HG03175 (cell line): Measurements from ENCODE around the gene IL12B.

Experiments
- ATAC-seq: cut with Tn5 transposase; IDR thresholded peaks from one replicate; pipeline ENCODE4 v1.9.1; 2021; ENCODE audit warnings: mild to moderate bottlenecking, moderate library complexity; ENCODE audit not compliant: unreplicated experiment

IL12B gene

DNA sequence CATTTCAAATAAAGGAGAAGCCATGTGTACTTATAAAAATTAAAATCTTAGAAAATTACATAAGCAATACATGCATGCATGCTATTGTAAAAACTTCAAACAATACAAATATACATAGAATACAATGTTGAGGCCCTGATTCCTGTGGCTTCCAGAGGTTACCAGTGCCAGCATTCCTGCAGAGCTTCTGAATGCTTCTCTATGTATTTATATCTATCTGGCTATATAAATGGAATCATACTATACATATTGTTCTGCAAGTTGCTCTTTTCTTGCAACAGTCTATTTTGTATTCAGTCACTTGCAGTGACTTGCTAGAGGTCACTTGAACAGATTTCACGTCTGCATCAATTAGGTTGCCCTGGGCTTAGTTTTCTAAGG is 3.2 kb upstream of the IL12B start:
- ATAC-seq: no peak

- peak; percentile 40 for ATAC-seq
Observed at GRCh38 chr5:159332800-159333544, 2.7 kb upstream of the IL12B start.

- peak; percentile 69 for ATAC-seq
Observed at GRCh38 chr5:159331093-159331973, 1.0 kb upstream of the IL12B start.

DNA sequence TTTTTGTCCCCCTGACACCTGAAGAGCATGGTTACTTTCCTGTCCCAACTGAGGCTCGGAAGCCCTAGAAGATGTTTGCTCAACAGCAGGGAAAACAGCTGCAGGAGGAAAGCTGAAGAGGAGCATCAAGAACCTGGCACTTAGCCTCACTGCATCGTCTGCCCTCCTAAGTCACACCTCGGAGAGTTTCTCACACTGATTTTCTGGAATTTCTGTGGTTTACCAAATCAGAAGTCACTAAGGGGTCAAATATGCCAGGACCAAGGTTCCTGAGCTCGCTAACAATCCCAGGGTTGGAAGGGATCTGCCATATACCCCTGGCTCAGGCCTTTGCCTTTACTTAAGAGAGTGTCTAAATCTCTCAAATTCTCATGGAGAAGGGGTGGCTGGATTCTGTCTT is 5.3 kb downstream of the IL12B start:
- ATAC-seq: no peak

DNA sequence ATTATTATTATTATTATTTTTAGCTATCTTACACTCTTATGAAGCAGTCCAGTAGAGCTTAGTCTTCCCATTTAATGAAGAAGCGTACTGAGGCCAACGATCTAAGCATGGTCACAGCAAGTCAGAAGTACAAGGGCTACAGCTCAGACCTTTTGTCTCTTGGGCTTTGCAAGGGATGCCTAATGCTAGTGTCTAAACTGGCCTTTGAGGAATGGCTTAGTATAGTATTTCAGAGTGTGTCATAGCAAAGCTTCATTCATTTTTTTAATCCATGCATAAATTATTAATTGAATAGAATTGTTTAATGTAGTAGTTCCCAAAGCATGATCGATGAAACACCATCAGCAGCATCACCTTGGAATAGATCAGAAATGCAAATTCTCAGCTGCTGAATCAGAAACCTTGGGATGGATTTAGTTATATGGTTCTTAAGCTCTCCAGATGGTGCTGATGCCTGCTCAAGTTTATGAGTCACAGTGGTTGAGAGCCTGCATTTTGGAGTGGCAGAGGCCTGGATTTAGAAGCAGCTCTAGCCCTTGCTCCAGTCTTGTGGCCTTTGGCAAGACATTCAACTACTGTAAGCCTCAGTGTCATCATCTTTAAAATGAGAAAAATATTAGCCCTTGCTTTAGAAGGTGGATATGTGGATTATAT is 6.1 kb downstream of the IL12B start:
- no peak for ATAC-seq

- peak; percentile 78 for ATAC-seq
Observed at GRCh38 chr5:159322180-159322579, 8.1 kb downstream of the IL12B start.

DNA sequence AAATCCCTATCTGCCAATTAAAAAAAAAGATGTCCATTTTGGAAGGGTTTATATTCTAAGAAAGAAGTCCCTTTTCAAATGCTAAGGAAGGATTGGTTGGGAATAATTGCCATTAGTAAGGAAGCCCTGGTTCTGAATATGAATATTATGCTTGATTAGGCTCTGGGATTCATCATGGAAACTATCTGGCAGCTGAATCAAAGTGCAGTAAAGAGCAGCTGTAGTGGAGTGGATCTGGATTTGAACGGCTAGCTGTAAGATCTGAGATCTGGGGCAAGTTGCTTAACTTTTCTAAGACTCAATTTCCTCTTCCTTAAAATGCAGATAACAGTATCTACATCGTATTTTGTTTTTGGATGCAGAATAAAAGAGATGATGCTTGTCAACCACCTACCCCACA is 10.5 kb downstream of the IL12B start:
- ATAC-seq: no peak

- no peak for ATAC-seq
Observed at GRCh38 chr5:159319363-159319762, 10.9 kb downstream of the IL12B start.

DNA sequence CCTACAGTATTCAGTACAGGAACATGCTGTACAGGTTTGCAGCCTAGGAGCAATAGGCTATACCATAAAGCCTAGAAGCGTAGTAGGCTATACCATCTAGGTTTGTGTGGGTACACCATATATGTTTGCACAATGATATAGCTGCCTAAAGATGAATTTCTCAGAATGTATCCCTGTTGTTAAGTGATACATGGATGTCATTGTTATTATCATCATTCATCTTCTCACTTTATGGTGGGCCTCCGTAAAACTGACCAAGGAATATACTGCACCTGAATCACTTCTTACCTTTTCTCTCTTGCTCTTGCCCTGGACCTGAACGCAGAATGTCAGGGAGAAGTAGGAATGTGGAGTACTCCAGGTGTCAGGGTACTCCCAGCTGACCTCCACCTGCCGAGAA is 11.8 kb downstream of the IL12B start:
- ATAC-seq: no peak

DNA sequence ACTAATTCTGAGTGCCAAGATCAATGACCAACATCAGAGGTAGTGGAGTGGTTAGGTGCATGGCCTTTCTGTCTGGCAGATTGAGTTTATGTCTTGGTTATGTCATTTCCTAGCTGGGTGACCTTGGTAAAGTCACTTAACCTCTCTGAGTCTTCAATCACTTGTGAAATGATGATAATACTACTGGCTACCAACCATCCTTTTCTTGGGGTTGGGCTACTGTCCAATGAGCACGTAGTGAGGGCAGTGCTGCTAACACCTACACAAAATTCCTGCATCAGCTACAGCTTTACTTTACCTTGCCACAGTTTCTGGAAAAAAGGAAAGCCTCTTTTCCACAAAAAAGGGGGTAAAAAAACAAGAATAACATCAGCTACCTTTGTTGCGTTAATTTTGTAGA is 12.4 kb downstream of the IL12B start:
- no peak for ATAC-seq

DNA sequence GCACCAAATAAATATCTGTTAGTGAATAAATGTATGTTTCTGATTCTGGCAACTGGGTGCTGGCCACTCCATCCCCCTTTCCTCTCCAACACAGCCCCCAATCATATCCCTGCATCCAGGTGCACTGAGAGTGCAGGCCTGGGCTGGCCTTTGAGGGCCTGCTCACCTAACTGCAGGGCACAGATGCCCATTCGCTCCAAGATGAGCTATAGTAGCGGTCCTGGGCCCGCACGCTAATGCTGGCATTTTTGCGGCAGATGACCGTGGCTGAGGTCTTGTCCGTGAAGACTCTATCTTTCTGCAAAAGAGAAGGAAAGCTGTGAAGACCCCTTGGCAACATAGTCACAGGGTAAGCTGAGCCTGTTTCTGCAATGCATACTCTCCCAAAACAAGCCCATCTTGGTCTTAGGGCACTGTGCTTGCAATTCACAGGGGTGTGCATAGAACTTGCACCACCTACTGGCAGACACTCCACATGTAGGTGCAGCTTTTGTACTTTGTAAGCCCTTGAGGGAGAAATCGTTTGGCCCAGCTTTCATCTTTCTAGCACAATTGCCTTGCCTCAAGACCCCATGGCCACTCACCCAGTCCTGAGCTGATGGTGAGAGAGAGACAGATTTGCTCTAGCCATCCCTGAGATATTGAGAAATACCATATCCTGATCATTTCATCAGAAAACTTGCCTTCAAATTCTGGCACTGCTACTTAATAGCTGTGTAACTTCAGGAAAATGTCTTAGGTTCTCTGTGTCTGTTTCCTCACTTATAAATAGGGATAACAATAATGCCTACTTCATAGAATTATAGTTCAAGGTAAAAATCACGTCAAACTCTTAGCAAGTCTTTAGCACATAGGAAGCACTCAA is 13.5 kb downstream of the IL12B start:
- peak; percentile 47 for ATAC-seq

GRCh38 chr5:159313197-159313596 is 17.1 kb downstream of the IL12B start:
- no peak for ATAC-seq

GRCh38 chr5:159311063-159311462 is 19.2 kb downstream of the IL12B start:
- ATAC-seq: no peak

DNA sequence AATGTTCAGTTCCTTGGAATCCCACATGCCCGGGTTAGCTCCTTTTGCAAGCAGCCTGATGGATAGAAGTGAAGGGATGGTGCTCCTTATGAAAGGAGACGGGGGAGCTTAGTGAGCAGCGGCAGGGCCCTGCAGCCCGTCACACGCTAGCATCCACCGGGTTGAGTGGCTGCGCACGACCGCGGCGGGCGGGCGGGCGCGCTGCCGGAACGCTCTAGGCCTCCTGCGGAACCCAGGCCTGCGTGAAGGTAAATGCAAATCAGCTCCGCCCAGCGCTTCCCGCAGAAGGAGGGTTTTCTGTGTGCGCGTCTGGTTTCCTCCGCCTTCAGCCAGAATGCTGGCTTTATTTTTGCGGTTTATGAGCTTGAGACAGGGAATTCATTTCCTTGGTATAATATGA is 19.8 kb downstream of the IL12B start:
- no peak for ATAC-seq

DNA sequence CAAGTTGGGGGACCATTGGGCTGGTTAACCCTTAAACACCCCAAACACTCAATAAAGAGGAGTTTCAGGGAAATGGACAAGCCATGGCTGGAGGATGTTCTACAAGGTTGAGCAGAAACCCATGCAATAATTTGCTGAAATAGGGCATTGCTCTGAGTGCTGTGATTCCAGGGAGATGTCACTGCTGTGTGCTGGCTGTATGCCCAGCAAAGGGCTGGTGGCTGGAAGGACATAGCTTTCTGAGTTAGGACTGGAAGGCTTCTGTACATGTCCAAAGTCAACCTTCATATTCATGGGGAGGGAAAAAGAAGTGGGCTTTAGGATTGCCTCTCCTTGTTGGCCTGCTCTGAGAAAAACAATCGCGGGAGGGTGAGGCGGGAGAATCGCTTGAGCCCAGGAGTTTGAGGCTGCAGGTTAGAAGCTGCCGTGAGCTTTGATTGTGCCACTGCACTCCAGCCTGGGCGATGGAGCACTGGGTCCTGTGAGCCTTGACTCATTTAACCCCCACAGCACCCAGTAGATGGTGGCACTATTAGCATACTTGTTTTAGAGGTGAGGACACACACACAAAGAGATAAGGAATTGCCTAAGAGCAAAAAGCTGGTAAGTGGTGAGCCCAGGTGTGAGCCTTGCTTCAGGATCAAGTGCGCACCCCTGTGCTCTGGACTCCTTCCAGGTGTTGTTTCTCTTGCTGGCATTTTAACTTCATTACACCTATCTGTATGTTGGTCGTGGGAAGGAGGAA is 20.4 kb downstream of the IL12B start:
- no peak for ATAC-seq

GRCh38 chr5:159304961-159305595 is 25.2 kb downstream of the IL12B start:
- no peak for ATAC-seq

GRCh38 chr5:159303286-159303685 is 27.0 kb downstream of the IL12B start:
- no peak for ATAC-seq

DNA sequence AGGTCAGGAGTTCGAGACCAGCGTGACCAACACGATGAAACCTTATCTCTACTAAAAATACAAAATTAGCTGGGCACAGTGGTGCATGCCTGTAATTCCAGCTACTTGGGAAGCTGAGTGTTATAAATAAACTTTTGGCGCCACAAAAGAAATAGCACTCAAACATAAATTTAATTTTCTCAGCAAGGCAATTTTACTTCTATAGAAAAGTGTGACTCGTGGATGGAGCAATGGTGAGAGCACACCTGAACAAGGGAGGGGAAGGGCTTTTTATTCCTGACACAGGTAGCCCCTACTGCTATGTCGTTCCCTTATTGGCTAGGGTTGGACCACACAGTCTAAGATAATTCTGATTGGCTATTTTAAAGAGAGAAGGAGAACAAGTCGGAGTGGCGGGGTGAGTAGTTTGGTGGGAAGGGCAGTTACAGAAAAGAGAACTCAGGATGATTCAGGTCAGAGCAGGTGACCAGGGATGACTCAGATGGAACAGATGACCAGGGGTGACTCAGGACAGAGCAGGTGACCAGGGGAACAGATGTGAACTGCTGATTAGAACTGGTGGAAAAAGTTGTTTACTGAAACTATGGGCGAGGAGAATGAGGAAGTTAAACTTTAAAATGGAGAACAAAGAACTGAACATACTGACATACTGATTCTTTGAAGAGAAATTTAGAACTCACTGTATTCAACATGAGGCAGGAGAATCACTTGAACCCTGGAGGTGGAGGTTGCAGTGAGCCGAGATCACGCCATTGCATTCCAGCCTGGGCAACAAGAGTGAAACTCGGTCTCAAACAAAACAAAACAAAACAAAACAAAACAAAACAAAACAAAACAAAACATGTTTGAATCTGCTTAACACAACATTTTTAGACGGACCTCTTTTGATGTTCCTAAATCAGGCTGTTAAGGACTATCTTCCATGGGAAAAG is 28.1 kb downstream of the IL12B start:
- ATAC-seq: peak; percentile 41

- ATAC-seq: no peak
Observed at GRCh38 chr5:159301466-159301865, 28.8 kb downstream of the IL12B start.
